Measurements from ENCODE around the gene DDIT3.

DNA sequence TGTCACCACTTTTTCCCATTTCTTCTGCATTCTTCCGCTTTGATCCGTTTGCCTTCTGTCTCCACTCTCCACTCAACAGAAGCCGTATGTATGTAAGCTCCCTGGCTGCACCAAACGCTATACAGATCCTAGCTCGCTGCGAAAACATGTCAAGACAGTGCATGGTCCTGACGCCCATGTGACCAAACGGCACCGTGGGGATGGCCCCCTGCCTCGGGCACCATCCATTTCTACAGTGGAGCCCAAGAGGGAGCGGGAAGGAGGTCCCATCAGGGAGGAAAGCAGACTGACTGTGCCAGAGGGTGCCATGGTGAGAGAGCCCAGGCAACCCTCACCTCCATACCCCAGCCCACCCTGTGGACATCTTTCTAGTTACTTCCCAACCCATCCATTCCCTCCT, 52.4 kb downstream of the DDIT3 start:
- TF ChIP-seq, protein P1, sequence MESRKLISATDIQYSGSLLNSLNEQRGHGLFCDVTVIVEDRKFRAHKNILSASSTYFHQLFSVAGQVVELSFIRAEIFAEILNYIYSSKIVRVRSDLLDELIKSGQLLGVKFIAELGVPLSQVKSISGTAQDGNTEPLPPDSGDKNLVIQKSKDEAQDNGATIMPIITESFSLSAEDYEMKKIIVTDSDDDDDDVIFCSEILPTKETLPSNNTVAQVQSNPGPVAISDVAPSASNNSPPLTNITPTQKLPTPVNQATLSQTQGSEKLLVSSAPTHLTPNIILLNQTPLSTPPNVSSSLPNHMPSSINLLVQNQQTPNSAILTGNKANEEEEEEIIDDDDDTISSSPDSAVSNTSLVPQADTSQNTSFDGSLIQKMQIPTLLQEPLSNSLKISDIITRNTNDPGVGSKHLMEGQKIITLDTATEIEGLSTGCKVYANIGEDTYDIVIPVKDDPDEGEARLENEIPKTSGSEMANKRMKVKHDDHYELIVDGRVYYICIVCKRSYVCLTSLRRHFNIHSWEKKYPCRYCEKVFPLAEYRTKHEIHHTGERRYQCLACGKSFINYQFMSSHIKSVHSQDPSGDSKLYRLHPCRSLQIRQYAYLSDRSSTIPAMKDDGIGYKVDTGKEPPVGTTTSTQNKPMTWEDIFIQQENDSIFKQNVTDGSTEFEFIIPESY (IDR thresholded peaks at IDR 0.05; ENCODE audit: extremely low read depth, insufficient replicate concordance, low read length), result no peak
- no peak for TF ChIP-seq EZH2 (IDR thresholded peaks at IDR 0.05)
- TF ChIP-seq, protein P2, sequence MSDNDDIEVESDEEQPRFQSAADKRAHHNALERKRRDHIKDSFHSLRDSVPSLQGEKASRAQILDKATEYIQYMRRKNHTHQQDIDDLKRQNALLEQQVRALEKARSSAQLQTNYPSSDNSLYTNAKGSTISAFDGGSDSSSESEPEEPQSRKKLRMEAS (IDR thresholded peaks at IDR 0.05), result no peak
- no peak for TF ChIP-seq POLR2A (IDR thresholded peaks at IDR 0.05; ENCODE audit: borderline replicate concordance, extremely low read depth, insufficient read depth, insufficient read length)
- TF ChIP-seq, protein P3, sequence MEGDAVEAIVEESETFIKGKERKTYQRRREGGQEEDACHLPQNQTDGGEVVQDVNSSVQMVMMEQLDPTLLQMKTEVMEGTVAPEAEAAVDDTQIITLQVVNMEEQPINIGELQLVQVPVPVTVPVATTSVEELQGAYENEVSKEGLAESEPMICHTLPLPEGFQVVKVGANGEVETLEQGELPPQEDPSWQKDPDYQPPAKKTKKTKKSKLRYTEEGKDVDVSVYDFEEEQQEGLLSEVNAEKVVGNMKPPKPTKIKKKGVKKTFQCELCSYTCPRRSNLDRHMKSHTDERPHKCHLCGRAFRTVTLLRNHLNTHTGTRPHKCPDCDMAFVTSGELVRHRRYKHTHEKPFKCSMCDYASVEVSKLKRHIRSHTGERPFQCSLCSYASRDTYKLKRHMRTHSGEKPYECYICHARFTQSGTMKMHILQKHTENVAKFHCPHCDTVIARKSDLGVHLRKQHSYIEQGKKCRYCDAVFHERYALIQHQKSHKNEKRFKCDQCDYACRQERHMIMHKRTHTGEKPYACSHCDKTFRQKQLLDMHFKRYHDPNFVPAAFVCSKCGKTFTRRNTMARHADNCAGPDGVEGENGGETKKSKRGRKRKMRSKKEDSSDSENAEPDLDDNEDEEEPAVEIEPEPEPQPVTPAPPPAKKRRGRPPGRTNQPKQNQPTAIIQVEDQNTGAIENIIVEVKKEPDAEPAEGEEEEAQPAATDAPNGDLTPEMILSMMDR (IDR thresholded peaks at IDR 0.05 in 2 of 3, conservative IDR thresholded peaks at IDR 0.05 in 1 of 3; ENCODE audit: borderline replicate concordance in 1 of 3, insufficient read depth in 1 of 3, low read depth in 2 of 3, low read length in 2 of 3), result no peak
- TF ChIP-seq JUND (IDR thresholded peaks at IDR 0.05), result no peak
- TF ChIP-seq, protein P4, sequence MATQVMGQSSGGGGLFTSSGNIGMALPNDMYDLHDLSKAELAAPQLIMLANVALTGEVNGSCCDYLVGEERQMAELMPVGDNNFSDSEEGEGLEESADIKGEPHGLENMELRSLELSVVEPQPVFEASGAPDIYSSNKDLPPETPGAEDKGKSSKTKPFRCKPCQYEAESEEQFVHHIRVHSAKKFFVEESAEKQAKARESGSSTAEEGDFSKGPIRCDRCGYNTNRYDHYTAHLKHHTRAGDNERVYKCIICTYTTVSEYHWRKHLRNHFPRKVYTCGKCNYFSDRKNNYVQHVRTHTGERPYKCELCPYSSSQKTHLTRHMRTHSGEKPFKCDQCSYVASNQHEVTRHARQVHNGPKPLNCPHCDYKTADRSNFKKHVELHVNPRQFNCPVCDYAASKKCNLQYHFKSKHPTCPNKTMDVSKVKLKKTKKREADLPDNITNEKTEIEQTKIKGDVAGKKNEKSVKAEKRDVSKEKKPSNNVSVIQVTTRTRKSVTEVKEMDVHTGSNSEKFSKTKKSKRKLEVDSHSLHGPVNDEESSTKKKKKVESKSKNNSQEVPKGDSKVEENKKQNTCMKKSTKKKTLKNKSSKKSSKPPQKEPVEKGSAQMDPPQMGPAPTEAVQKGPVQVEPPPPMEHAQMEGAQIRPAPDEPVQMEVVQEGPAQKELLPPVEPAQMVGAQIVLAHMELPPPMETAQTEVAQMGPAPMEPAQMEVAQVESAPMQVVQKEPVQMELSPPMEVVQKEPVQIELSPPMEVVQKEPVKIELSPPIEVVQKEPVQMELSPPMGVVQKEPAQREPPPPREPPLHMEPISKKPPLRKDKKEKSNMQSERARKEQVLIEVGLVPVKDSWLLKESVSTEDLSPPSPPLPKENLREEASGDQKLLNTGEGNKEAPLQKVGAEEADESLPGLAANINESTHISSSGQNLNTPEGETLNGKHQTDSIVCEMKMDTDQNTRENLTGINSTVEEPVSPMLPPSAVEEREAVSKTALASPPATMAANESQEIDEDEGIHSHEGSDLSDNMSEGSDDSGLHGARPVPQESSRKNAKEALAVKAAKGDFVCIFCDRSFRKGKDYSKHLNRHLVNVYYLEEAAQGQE (IDR thresholded peaks at IDR 0.05; ENCODE audit: low read depth), result no peak

All from HCT116 (cell line).